Astrocyte of the spinal cord (primary cell): ENCODE data around the gene AMBP.

ENCODE experiments used
- DNase-seq: peaks from one replicate; pipeline ENCODE4 v3.0.0; 2011; ENCODE audit warnings: low read depth, low spot score
- H3K4me3 ChIP-seq: 2 replicates; pipeline ENCODE4 v1.5.1; 2011; ENCODE audit warnings: low read depth, mild to moderate bottlenecking, low read length, moderate library complexity
- in situ Hi-C: cut with HindIII; loops from 2 replicates; pipeline ENCODE4 v1.10.0; 2017; ENCODE audit warnings: low sequenced_read_pairs
- TF ChIP-seq, protein P1 (sequence below): IDR thresholded peaks from 2 replicates; pipeline ENCODE4 v1.5.1; 2012; ENCODE audit warnings: low read depth, mild to moderate bottlenecking, low read length, inconsistent platforms

The AMBP gene

DNA sequence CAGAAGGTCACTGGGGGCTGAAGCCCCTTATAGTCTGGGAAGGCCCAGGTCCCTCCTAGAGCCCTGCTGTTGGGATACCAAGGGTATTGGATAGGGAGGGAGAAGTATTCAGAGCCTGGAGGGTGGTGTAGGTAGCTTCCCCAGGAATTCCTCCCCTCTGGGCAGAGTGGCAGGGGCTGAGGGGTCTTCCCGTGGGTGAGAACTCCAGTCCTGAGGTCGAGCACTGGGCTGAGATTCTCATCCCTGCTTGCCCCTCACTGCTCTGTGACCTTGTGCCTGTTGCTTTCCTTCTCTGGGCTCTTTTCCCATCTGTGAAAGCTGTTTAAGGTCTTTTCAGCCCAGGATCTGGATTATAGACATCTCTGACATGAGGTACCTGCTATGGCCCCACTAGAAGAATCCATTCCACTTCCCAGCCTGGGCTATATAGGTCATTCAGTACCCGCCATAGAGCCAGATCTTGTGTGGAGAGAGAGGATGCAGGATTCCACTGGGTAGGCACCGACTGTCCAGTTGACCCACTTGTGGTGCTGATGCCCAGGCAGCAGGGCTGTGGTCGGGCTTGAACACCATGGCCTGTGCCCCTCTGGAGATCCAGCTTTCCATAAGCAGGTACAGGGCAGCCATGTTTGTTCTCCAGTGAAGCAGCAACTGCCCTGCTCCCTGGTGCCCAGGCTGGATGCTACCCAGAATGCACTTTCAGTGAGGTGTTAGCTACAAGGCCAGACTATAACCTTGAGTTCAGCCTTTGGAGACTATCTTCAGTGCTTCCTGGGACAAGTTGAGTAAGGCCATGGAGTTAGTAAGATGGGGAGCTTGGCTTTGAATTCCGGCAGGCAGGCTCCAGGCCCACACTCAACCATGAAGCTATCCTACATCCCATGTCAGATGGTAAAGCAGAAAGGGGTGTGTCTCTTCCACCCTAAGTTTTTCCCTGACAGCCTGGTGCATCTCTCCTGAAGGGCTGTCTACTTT is 60.1 kb downstream of the AMBP start:
- no peak for DNase-seq
- TF ChIP-seq, protein P1, sequence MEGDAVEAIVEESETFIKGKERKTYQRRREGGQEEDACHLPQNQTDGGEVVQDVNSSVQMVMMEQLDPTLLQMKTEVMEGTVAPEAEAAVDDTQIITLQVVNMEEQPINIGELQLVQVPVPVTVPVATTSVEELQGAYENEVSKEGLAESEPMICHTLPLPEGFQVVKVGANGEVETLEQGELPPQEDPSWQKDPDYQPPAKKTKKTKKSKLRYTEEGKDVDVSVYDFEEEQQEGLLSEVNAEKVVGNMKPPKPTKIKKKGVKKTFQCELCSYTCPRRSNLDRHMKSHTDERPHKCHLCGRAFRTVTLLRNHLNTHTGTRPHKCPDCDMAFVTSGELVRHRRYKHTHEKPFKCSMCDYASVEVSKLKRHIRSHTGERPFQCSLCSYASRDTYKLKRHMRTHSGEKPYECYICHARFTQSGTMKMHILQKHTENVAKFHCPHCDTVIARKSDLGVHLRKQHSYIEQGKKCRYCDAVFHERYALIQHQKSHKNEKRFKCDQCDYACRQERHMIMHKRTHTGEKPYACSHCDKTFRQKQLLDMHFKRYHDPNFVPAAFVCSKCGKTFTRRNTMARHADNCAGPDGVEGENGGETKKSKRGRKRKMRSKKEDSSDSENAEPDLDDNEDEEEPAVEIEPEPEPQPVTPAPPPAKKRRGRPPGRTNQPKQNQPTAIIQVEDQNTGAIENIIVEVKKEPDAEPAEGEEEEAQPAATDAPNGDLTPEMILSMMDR: no peak
- in situ Hi-C loops: no loop called here
- H3K4me3 ChIP-seq: no peak overlapping the region

GRCh38 chr9:114016629-114017423 is 61.3 kb downstream of the AMBP start:
- H3K4me3 ChIP-seq: no peak overlapping the region
- DNase-seq: no peak
- TF ChIP-seq, protein P1: no peak
- in situ Hi-C loops: no loop called here

- no peak for DNase-seq
- in situ Hi-C loops: no loop called here
These were observed 62.0 kb downstream of the AMBP start for GRCh38 chr9:114016101-114016500.

DNA sequence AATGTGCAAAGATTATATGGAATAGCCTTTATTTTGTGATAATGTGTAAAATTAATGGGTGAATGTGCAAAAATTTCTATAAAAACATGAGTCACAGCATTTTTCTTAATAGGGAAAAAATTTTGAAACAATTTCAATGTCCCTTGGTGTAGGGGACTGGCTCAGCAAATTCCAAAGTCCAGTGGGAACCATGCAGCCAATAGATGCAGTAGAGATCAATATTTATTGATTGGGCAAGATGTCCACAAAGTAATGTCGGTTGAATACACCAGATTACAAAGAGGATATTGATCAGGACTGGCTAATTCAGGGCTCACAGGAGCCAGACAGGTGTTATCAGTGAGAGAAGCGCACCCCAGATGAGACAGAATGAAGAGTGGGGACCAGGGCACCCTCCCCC is 62.5 kb downstream of the AMBP start:
- TF ChIP-seq, protein P1: no peak
- no peak for DNase-seq
- H3K4me3 ChIP-seq: no peak overlapping the region
- in situ Hi-C loops: no loop called here

More at GRCh38 chr9:114016101-114016500, 62.0 kb downstream of the AMBP start:
- H3K4me3 ChIP-seq: no peak overlapping the region
- TF ChIP-seq, protein P1: no peak

- no peak overlapping the region for H3K4me3 ChIP-seq
- in situ Hi-C loops: no loop called here
- DNase-seq: no peak
- TF ChIP-seq, protein P1: no peak
These were observed 64.1 kb downstream of the AMBP start for GRCh38 chr9:114014044-114014443.

- TF ChIP-seq, protein P1: no peak
- H3K4me3 ChIP-seq: no peak overlapping the region
- in situ Hi-C loops: no loop called here
- DNase-seq: no peak
These were observed 66.0 kb downstream of the AMBP start for GRCh38 chr9:114012126-114012525.
